GM19193 (cell line): ENCODE data around the gene NEU1.

ENCODE experiments used
- POLR2A ChIP-seq: IDR thresholded peaks from 4 replicates; pipeline ENCODE4 v1.6.1; 2011; ENCODE audit not compliant: insufficient read depth, insufficient read length; ENCODE audit errors: extremely low read depth

NEU1 gene

DNA sequence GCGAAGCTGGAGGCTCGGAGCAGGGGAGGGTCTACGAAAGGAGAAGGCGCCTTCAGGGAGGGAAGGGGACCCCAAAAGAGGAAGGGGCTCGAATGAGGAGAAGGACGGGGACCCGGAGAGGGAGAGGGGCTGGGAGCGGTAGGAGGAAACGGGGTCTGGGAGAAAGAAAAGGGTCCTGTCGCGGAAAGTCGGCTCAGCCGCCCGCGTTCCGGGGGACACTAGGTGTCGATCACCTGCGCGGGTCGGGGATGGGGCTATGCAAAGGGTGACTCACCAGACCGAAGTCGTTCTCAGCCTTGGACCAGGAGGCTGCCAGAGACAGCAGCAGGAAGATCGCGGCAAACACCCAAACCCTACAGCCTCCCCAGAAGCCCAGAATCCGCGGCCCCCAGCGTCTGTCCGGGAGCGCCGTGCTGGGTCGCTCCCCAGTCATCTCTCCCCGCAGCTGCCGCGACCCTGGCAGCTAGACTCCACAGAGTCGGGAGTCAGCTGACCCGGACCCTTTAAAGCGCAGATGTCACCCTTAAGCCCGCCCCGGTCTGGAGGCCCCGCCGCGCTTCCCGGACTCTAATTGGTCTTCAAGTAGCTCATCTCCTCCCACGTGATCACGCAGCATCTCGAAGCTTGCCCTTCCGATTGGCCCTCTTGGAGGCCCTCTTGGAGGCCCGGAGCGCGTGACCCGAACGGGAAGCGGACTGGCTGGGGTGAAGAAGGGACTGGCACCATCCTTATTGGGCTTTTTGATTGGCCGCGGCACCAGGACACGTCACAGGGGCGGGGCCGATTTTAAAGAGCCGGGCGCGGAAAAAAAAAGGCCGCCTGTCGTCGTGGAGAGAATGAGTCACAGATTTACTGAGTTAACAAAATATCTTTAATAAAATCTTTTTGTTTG, at the start of gene NEU1:
TSS of gene NEU1 (minus strand) at position 478 of the 892 bp plus-strand sequence. CDS start at position 433, 45 bp downstream.
- peak; percentile 99 for TF ChIP-seq POLR2A

GRCh38 chr6:31911826-31912585, 49.4 kb upstream of the NEU1 start:
- no peak for TF ChIP-seq POLR2A

DNA sequence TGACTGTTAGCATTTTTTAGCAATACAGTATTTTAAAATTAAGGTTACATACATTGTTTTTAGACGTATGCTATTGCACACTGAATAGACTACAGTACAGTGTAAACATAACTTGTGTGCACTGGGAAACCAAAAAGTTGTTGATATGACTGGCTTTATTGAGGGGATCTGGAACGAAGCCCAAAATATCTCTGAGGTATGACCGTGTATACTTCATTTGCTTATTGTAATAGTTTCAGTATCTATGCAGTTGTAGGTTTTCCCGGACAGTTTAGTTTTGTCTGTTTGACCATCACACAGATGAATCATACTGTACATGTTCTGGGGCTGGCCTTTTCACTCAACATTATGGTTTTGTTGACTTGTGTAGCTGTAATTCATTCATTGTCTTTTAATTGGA, 46.2 kb upstream of the NEU1 start:
- no peak for TF ChIP-seq POLR2A

DNA sequence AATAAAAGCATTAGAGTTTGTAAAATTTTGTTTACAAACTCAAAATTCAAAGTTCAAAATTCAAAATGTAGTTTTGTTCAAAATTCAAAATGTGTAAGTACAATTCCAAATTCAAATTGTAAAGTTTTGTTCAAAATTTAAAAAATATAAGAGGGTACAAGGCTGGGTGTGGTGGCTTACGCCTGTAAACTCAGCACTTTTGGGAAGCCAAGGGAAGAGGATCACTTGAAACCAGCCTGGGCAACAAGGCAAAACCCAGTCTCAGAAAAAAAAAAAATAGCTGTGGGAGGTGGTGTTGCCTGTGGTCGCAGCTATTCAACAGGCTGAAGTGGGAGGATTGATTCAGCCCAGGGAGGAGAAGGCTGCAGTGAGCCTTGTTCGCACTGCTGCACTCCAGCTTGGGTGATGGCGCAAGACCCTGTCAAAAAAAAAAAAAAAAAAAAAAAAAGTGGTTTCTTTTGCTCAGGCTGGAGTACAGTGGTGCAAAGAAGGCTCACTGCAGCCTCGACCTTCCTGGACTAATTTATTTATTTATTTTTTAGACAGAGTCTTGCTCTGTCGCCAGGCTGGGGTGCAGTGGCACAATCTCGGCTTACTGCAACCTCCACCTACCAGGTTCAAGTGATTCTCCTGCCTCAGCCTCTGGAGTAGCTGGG, 44.7 kb upstream of the NEU1 start:
- TF ChIP-seq POLR2A, result no peak

DNA sequence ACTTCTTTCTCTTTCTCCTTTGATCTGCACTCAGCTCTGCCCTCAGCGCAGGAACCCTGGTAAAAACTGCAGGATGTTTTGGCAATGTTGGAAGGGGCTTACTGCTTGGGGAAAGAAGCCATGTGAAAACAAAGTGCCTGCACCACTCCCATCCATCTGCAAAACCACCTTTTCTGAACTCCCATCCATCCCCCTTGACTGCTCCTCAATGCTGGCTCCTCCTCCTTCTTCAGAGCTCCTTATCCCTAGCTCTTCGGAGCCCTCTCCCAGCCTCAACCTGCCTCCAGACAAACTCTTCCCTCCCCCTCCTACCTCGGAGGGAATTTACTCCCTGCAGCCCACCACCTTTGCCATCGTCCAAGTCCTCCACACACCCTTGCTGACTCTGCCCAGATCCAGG, 43.5 kb upstream of the NEU1 start:
- no peak for TF ChIP-seq POLR2A

DNA sequence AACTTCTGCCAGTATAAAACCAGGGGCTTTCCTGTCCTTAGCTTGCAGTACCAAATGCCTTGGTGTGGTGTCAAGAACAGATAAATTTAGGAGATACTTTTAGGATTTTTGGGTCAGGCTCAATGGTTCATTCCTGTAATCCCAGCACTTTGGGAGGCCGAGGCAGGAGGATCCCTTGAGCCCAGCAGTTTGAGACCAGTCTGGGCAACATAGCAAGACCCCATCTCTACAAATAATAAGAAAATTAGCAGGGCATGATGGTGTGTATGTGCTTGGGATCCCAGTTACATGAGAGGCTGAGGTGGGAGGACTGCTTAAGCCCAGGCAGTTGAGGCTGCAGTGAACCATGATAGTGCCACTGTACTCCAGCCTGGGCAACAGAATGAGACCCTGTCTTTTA, 42.4 kb upstream of the NEU1 start:
- TF ChIP-seq POLR2A, result no peak

GRCh38 chr6:31903957-31904356, 41.3 kb upstream of the NEU1 start:
- TF ChIP-seq POLR2A, result no peak

DNA sequence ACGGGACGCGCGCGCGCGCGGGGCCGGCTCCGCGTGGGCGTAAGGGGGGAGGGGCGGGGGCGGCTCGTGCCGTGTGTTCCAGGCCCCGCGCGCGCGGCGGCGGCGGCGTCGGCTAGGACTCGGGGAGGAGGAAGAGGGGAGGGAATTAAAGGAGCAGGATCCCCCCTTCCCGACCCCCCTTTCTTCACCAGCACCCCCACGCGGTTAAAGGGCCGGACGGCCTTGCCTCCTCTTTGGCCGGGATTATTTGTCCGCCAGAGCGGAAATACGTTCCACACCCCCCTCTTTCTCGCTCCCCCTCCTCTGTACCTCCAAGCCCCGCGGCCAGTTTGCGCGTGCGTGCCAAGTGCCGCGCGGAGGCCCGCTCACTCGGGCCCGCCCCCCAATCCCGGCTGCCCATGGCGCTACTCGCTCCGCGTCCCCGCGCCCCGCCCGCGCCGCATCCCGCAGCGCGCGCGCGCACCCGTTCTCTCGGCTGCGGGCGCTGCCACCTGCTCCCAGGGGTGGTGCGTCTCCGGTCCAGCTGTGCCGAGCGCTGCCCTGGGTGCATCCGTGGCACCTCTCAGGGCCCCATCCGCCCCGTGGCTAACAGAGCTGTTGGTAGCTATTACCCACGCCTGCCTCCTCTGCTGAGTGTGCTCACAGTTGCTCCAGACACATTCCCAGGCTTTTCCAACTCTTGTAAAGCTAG, 39.5 kb upstream of the NEU1 start, which contains the start of gene ZBTB12:
TSS of gene ZBTB12 (minus strand) at position 134 of the 691 bp plus-strand sequence. CDS start 781 bp downstream, outside the sequence.
- no peak for TF ChIP-seq POLR2A

- no peak for TF ChIP-seq POLR2A
These were observed 38.9 kb upstream of the NEU1 start for GRCh38 chr6:31901415-31901952.

GRCh38 chr6:31900917-31901414, 38.3 kb upstream of the NEU1 start:
- TF ChIP-seq POLR2A, result no peak

- TF ChIP-seq POLR2A, result no peak
These were observed 37.5 kb upstream of the NEU1 start for GRCh38 chr6:31899882-31900722.

DNA sequence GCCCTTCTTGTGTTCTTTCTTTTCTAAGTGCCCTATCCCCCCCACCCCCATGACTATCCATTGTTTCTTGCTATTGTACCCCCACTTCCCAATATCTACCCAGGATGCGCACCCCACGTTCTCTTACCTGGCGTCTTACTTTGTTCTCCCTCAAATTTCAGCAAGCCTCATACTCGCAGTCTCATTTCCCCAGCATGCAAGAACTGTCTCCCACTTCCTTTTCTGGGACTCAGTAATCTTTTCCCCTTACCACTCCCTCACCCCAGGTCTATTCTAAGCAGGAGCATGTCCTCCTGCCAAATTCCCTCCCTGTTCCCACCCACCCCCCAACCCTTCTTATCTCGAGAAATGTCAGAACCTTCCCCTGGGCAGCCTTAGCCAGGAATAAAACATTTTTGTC, 36.6 kb upstream of the NEU1 start:
- TF ChIP-seq POLR2A, result no peak

- no peak for TF ChIP-seq POLR2A
These were observed 35.9 kb upstream of the NEU1 start for GRCh38 chr6:31898383-31899011.

DNA sequence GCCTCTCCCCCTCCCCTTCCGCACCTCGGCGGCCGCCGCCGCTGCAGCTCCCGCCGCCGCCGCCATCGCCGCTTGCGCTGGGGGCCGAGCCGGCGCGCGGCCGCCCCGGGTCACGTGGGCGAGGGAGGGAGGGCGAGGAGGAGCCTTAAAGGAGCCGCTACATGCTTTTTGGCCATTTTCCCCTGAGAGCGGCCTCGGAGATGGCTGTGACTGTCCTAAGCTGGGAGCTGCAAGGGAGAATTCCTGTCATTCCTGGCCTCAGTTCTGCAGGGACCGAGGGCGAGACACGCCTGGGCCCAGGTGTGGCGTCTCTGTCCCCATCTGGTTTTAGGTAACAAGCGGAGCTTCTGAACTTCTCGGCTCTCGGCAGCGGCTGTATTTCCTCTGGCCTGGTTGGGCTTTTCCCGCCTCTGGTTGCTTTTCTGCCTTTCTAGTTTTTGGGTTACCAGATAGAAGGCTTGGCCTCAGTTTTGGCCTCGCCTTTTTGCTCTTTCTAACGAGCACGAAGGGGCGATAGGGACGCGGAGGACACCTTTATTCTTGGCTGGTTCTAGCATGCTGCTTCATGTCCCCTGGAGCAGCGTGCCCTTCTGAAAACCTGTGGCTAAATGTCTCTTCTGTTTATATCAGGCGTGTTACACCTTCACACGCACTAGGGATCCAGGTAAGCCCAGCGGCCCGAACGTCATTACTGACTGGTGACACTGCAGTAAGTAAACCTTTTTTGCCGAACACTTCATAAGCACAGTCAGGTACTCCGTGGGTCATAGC, 35.2 kb upstream of the NEU1 start, which contains the start of gene EHMT2:
TSS of gene EHMT2 (minus strand) at position 87 of the 771 bp plus-strand sequence. CDS start at position 66, 21 bp downstream.
- TF ChIP-seq POLR2A, result peak; percentile 64
